Psoas muscle (tissue), 8 donors: ENCODE measurements around the gene AMOTL1. TPM values are rescaled to one million over a fixed set of nuclear protein-coding genes. Genes with fewer than 3 reads are reported as not detected.

Experiments used
- ATAC-seq, 4 donors: fragments of 200-7000 bp; cut with Tn5 transposase; one replicate each; pipeline ENCODE4 v1.9.1; 2020; ENCODE audit warnings: moderate library complexity in 3 of 4, mild to moderate bottlenecking in 2 of 4
- DNase-seq, 2 donors: peaks; one replicate each; pipeline ENCODE4 v3.0.0-alpha.2; 2020
- H3K27ac ChIP-seq: fragments of 200-600 bp; one replicate; pipeline ENCODE4 v1.8.0; 2022
- H3K27me3 ChIP-seq, 3 donors: fragments of 200-600 bp in 1 of 3; one replicate each; pipeline versions ENCODE4 v1.6.1 to v1.8.0; 2013 to 2022; ENCODE audit warnings: low read length in 2 of 3, mild to moderate bottlenecking in 2 of 3, moderate library complexity in 1 of 3; ENCODE audit not compliant: insufficient read depth in 3 of 3
- H3K36me3 ChIP-seq, 2 donors: fragments of 200-600 bp in 1 of 2; one replicate each; pipeline versions ENCODE4 v1.6.1 to v1.8.0; 2013 to 2022; ENCODE audit warnings: low read depth in 1 of 2, mild to moderate bottlenecking in 1 of 2, moderate library complexity in 1 of 2; ENCODE audit not compliant: insufficient read depth in 1 of 2
- H3K4me1 ChIP-seq: fragments of 200-600 bp; one replicate; pipeline ENCODE4 v1.8.0; 2022
- H3K4me3 ChIP-seq: fragments of 200-600 bp; one replicate; pipeline ENCODE4 v1.8.0; 2022; ENCODE audit warnings: mild to moderate bottlenecking
- H3K9me3 ChIP-seq: fragments of 200-600 bp; one replicate; pipeline ENCODE4 v1.8.0; 2022
- WGBS, 3 donors: extraction: QIAGEN DNeasy Blood & Tissue Kit; methylation state at CpG; one replicate each; pipeline versions ENCODE4 v1.1.6 to v1.1.7; 2013; 5-methylcytosine and 5-hydroxymethylcytosine counted together
- intact Hi-C, 2 donors: fragments of 100-400 bp; cut with DNase I; formaldehyde crosslinking; loops; one replicate each; pipeline versions ENCODE4 v1.11.0 to v1.14.2; 2022
- polyA plus RNA-seq, 3 donors: library from polyadenylated mRNA; stranded (reverse); fragments of 200-250 nt; gene quantifications; one replicate each; pipeline ENCODE4 v1.2.3, GENCODE V29; 2013
- total RNA-seq, 4 donors: library from RNA; stranded (reverse); fragmentation: NEBNext Ultra II Directional in 2 of 4; extraction: Animal tissue kit (Norgen Biotek cat#: 25700) in 2 of 4; gene quantifications; one replicate each; pipeline versions ENCODE4 v1.2.1 to v1.2.4, GENCODE V29; 2021 to 2023
- TF ChIP-seq, protein P1 (sequence below): fragments of 200-600 bp; IDR thresholded peaks from one replicate; pipeline ENCODE4 v1.8.0; 2022; ENCODE audit warnings: antibody characterized with exemption
- donor health status: healthy with polysubstance abuse.
- donor health status: DM: no; HTN: no; CAD: no; lungs with moderate emphysema.
- donor health status: Bipolar disorder and iron deficiency.
- donor health status: healthy.
- donor health status: DM: yes; HTN: yes; CAD: no.
- donor health status: DM: no; HTN: no; CAD: no.
- donor health status: DM: no; HTN: no; CAD: no.
- donor health status: DM: yes; HTN: yes; CAD: no.

The AMOTL1 gene
- total and polyA plus RNA-seq, 7 donors, result 46.5 to 355 (median 225) TPM

- H3K27ac ChIP-seq, result peak overlapping the region; percentile 71
- no peaks in the 10 kb centered on the region for H3K9me3 ChIP-seq
- peaks cover 23 to 92% of the 10 kb centered on the region in 2 donors for H3K36me3 ChIP-seq
- intact Hi-C loops, result no loop called here
- ATAC-seq (peak; percentile 51 to 63 (median 54)), DNase-seq (peak; percentile 73 to 85)
- no peak overlapping the region for H3K4me3 ChIP-seq
- 47 to 55% (median 48%) methylated on average over 12 of the region's 12 CpGs for WGBS, 3 donors
- TF ChIP-seq, protein P1, sequence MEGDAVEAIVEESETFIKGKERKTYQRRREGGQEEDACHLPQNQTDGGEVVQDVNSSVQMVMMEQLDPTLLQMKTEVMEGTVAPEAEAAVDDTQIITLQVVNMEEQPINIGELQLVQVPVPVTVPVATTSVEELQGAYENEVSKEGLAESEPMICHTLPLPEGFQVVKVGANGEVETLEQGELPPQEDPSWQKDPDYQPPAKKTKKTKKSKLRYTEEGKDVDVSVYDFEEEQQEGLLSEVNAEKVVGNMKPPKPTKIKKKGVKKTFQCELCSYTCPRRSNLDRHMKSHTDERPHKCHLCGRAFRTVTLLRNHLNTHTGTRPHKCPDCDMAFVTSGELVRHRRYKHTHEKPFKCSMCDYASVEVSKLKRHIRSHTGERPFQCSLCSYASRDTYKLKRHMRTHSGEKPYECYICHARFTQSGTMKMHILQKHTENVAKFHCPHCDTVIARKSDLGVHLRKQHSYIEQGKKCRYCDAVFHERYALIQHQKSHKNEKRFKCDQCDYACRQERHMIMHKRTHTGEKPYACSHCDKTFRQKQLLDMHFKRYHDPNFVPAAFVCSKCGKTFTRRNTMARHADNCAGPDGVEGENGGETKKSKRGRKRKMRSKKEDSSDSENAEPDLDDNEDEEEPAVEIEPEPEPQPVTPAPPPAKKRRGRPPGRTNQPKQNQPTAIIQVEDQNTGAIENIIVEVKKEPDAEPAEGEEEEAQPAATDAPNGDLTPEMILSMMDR, result peak; percentile 12
- H3K4me1 ChIP-seq, result peaks cover 5% of the 10 kb centered on the region
- no peaks in the 10 kb centered on the region for H3K27me3 ChIP-seq
Observed at GRCh38 chr11:94876645-94877442, 108.7 kb downstream of the AMOTL1 start.

DNA sequence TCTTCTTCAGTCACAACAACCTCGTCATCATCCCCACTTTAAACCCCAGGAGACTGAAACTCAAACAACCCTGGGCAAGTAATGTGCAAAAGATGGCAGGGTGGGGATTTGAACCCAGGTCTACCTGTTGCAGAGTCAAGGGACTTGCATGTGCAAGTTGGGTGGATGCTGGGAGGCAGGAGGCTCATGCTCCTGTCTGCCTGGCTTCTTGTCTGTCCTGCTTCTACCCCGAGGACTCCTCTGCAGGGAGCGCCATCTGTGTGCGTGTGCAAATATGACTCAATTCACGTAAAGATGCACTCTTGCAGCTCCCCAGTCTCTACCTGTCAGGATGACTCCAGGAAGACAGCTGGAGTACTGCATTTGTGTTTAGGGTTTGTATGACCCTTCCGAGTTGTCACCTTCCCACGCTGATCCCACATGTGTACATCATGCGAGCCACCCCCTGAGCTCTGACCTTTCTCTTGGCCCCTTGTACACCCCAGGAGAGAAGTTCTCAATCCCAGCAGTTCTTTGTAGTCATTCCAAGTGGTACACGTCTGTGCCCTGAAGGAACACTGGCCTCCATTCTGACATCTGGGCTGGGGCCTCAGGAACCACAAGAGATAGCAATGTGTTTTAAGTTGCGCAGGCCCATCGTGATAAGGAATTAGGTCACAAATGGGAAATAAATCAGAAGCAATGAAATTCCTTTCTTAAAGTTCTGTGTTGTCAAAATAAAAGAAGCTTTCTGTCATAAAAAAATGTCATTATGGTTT is 109.5 kb downstream of the AMOTL1 start:
- Histone ChIP-seq H3K4me3 (no peak overlapping the region), H3K27me3 (no peaks in the 10 kb centered on the region), H3K36me3 (peaks cover 19 to 92% of the 10 kb centered on the region in 2 donors), H3K27ac (peak overlapping the region; percentile 71), H3K4me1 (peaks cover 5% of the 10 kb centered on the region), H3K9me3 (no peaks in the 10 kb centered on the region)
- DNase-seq, result no peak
- intact Hi-C loops, result no loop called here
- WGBS, 3 donors, result 87 to 92% (median 90%) methylated on average over 11 of the region's 11 CpGs
- TF ChIP-seq, protein P1, result no peak
- ATAC-seq, result no peak

DNA sequence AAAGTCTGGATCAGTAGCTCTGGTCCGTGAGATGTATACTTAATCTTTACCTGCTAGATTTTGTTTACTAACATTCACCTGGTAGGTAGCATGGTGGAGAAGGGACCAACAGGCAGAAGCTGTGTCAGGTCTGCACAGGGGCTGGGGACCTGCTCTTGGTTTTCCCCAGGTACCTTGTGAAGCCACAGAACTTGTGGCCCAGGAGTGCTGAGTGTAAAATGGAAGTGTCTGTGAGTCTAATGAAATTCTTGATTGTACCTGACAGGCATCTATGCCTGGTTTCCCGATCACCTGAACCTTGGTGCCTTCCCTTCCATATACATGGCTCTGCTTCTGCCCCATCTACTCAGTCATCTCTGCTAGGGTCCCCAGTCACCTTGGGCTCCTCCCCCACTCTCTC is 110.8 kb downstream of the AMOTL1 start:
- Histone ChIP-seq H3K36me3 (peaks cover 23 to 92% of the 10 kb centered on the region in 2 donors), H3K27ac (no peak overlapping the region), H3K27me3 (no peaks in the 10 kb centered on the region), H3K4me1 (peaks cover 5% of the 10 kb centered on the region), H3K4me3 (no peak overlapping the region), H3K9me3 (no peaks in the 10 kb centered on the region)
- DNase-seq, result no peak
- WGBS, 3 donors, result 97 to 100% (median 98%) methylated on average over 2 of the region's 2 CpGs
- intact Hi-C loops, result no loop called here
- no peak for ATAC-seq
- TF ChIP-seq, protein P1, result no peak

GRCh38 chr11:94880216-94880615 is 112.1 kb downstream of the AMOTL1 start:
- ATAC-seq, result peak; percentile 46 to 73 (median 56)
- intact Hi-C loops, result no loop called here
- WGBS, 3 donors, result 93 to 96% (median 95%) methylated on average over 4 of the region's 4 CpGs
- Histone ChIP-seq H3K4me3 (no peak overlapping the region), H3K36me3 (peaks cover 19 to 91% of the 10 kb centered on the region in 2 donors), H3K27me3 (no peaks in the 10 kb centered on the region), H3K27ac (no peak overlapping the region), H3K9me3 (no peaks in the 10 kb centered on the region), H3K4me1 (peaks cover 5% of the 10 kb centered on the region)
- TF ChIP-seq, protein P1, result no peak
- DNase-seq, result no peak
